Astrocyte of the cerebellum (primary cell): ENCODE data around the gene RBFOX1.

Experiments used
- DNase-seq: peaks from one replicate; pipeline ENCODE4 v3.0.0-alpha.2; 2011; ENCODE audit warnings: low read depth
- H3K4me3 ChIP-seq: 2 replicates; pipeline ENCODE4 v1.5.1; 2011; ENCODE audit warnings: mild to moderate bottlenecking, low read depth, low read length, moderate library complexity
- CTCF ChIP-seq: IDR thresholded peaks from 2 replicates; pipeline ENCODE4 v1.5.1; 2012; ENCODE audit warnings: low read length, low read depth, moderate library complexity, mild to moderate bottlenecking; ENCODE audit errors: missing control alignments
- in situ Hi-C: cut with HindIII; loops from 2 replicates; pipeline ENCODE4 v1.10.0; 2017; ENCODE audit warnings: low sequenced_read_pairs

The RBFOX1 gene

GRCh38 chr16:7373776-7374175, 41.1 kb downstream of the RBFOX1 start:
- no peak overlapping the region for H3K4me3 ChIP-seq
- TF ChIP-seq CTCF = no peak
- in situ Hi-C loops = no loop called here
- no peak for DNase-seq

GRCh38 chr16:7374614-7375174, 42.0 kb downstream of the RBFOX1 start:
- no peak overlapping the region for H3K4me3 ChIP-seq
- DNase-seq = no peak
- in situ Hi-C loops = no loop called here
- TF ChIP-seq CTCF = no peak

DNA sequence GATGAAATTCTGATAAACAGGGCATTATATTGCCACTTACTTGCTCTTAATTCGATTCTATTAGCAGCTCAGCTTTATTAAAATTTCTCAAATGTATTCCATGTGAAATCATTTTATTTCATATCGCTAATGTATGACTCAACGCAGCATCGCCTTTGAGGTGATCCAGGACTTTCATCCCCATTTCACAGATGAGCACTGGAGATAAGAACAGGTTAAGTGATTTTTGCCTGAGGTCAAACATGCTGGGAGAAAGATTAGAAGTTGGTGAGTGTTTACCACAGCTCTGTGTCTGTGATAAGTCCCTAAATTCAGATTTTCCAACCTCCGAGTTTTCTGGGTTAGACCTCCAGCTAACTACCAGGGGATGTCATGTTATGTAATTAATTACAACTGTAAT, 43.6 kb downstream of the RBFOX1 start:
- no peak overlapping the region for H3K4me3 ChIP-seq
- no peak for TF ChIP-seq CTCF
- no peak for DNase-seq
- in situ Hi-C loops = no loop called here

- no peak overlapping the region for H3K4me3 ChIP-seq
- TF ChIP-seq CTCF = no peak
- DNase-seq = no peak
- in situ Hi-C loops = no loop called here
Measured at GRCh38 chr16:7377231-7377630, 44.6 kb downstream of the RBFOX1 start.

DNA sequence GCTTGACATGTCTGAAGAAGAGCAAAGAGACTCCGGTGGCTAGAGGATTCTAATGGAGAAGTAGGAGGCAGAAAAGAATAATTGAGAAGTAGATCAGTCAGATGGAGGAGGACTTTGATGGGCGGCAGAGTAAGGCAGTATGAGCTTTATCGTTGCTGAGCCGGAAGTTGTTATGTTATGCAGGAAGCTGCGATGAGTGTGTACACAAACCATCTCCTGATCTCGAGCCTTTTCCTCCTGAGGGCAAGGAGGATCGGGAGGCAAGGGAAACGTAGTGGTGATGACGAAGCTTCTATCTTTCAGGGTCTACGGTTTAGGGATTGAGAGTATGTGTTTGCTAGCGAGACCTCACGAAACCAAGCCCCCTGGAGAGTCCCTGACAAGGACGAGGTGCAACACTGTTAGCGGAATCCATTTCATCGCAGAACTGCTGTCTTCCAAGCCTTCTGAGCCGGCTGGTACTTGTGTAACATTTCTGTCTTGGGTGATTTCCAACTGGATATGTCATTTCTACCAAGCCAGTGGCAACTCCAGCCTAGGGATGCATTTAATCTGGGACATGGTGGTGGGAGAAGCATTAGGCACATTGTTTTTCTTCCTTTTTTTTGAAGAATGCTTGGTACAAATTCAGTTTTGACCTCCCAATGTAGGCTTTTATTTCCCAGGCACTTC, 45.5 kb downstream of the RBFOX1 start:
- in situ Hi-C loops = no loop called here
- no peak for TF ChIP-seq CTCF
- no peak for DNase-seq

GRCh38 chr16:7380441-7380840, 47.8 kb downstream of the RBFOX1 start:
- no peak overlapping the region for H3K4me3 ChIP-seq
- in situ Hi-C loops = no loop called here
- TF ChIP-seq CTCF = no peak
- no peak for DNase-seq

More for the DNA sequence above, 45.5 kb downstream of the RBFOX1 start:
- no peak overlapping the region for H3K4me3 ChIP-seq
